ENCODE measurements around the gene MYL7. TPM values are rescaled to one million over a fixed set of nuclear protein-coding genes. Genes with fewer than 3 reads are reported as not detected.

The MYL7 gene
- total and polyA plus RNA-seq, 2 of the 13 experiments (the other 11 are each of a cell fraction or from before 2014, with no cell fraction given) = 1.8 TPM; not detected in 1

DNA sequence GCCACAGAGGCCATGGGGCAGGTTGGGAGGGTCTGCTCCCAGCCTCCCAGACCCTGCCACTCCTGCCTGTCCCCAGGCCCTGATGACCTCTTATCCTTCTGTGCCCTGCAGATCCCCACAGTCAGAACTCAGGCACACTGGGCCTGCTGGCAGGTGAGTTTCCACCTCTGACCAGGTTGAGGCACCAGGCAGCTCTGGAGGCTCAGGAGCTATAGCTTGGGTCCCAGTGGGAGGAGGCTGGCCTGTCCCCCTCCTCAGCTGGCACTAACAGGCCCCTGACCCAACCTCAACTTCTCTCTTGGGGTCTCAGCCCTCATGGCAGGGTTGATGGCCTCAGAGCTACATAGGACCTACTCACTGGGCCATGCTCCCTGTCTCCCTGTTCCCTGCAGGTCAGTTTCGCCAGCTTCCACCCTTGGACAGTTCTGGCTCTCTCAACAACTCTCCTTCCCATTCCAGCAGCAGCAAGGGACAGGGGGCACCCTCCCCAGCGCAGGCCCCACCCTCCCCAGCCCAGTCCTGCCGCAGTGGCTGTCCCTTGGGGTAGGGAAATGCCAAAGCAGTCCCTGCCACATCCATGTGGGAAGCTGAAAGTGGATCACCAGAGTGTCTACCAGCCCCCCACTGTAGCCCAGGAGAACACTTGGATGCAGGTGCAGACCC lies 39.7 kb downstream of the MYL7 start (continued):
- TF ChIP-seq, protein P1, sequence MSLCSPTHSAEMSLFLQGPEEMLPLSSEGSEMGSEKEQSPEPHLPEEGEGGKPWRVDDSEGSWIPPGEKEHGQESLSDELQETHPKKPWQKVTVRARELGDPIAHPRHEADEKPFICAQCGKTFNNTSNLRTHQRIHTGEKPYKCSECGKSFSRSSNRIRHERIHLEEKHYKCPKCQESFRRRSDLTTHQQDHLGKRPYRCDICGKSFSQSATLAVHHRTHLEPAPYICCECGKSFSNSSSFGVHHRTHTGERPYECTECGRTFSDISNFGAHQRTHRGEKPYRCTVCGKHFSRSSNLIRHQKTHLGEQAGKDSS (CRISPR knock-in tag; IDR thresholded peaks at IDR 0.05; ENCODE audit: borderline replicate concordance, low read depth) = no peak
- TF ChIP-seq MNT (IDR thresholded peaks at IDR 0.05) (no peak), ZNF841 (CRISPR knock-in tag; IDR thresholded peaks at IDR 0.05; ENCODE audit: borderline replicate concordance) (no peak), ZNF580 (CRISPR knock-in tag; IDR thresholded peaks at IDR 0.05; ENCODE audit: borderline replicate concordance, low read depth) (no peak), STAG1 (CRISPR knock-in tag; IDR thresholded peaks at IDR 0.05) (no peak), KLF16 (CRISPR knock-in tag; IDR thresholded peaks at IDR 0.05) (0 out of 4 replicates have a peak, but pooled peaks of 1 of the 2 experiments have one; percentile 3), TAF1 (CRISPR knock-in tag; IDR thresholded peaks at IDR 0.05) (0 out of 2 replicates have a peak, but pooled peaks have one; percentile 1), MAFK (conservative IDR thresholded peaks at IDR 0.05 in 1 of 2, IDR thresholded peaks at IDR 0.05 in 1 of 2; ENCODE audit: low read length in 2 of 2) (no peak), GATAD1 (CRISPR knock-in tag; IDR thresholded peaks at IDR 0.05) (no peak; the same call in 1 of the 2 replicates), PHF21A (CRISPR knock-in tag; IDR thresholded peaks at IDR 0.05) (no peak), NFAT5 (CRISPR knock-in tag; IDR thresholded peaks at IDR 0.05) (no peak), GRHL1 (CRISPR knock-in tag; conservative IDR thresholded peaks at IDR 0.05) (no peak), NFIC (IDR thresholded peaks at IDR 0.05; ENCODE audit: low read length) (no peak), ZNF251 (CRISPR knock-in tag; IDR thresholded peaks at IDR 0.05) (no peak), ZNF567 (CRISPR knock-in tag; IDR thresholded peaks at IDR 0.05; ENCODE audit: borderline replicate concordance) (no peak), ZNF121 (CRISPR knock-in tag; IDR thresholded peaks at IDR 0.05) (no peak)
- TF ChIP-seq, protein P2, sequence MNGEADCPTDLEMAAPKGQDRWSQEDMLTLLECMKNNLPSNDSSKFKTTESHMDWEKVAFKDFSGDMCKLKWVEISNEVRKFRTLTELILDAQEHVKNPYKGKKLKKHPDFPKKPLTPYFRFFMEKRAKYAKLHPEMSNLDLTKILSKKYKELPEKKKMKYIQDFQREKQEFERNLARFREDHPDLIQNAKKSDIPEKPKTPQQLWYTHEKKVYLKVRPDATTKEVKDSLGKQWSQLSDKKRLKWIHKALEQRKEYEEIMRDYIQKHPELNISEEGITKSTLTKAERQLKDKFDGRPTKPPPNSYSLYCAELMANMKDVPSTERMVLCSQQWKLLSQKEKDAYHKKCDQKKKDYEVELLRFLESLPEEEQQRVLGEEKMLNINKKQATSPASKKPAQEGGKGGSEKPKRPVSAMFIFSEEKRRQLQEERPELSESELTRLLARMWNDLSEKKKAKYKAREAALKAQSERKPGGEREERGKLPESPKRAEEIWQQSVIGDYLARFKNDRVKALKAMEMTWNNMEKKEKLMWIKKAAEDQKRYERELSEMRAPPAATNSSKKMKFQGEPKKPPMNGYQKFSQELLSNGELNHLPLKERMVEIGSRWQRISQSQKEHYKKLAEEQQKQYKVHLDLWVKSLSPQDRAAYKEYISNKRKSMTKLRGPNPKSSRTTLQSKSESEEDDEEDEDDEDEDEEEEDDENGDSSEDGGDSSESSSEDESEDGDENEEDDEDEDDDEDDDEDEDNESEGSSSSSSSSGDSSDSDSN (CRISPR knock-in tag; IDR thresholded peaks at IDR 0.05) = no peak
